Measurements from ENCODE around the gene FSTL4. TPM values are rescaled to one million over a fixed set of nuclear protein-coding genes. Genes with fewer than 3 reads are reported as not detected.

The FSTL4 gene
- total and polyA plus RNA-seq, 9 donors: 0.07 to 0.22 (median 0.15) TPM; not detected in 4

GRCh38 chr5:133333326-133334150, 278.8 kb downstream of the FSTL4 start:
- Histone ChIP-seq H3K4me1 (ENCODE audit: insufficient read depth) (no peaks in the 10 kb centered on the region), H3K4me3 (no peak overlapping the region), H3K36me3 (no peaks in the 10 kb centered on the region), H3K27me3 (no peaks in the 10 kb centered on the region), H3K27ac (no peak overlapping the region), H3K9me3 (no peaks in the 10 kb centered on the region)
- intact Hi-C loops (cut with DNase I): no loop called here
- TF ChIP-seq CTCF (IDR thresholded peaks at IDR 0.05) (no peak), EP300 (IDR thresholded peaks at IDR 0.05) (no peak), POLR2A (IDR thresholded peaks at IDR 0.05) (no peak)
- WGBS, 3 donors: 79% methylated on average over 11 of the region's 11 CpGs
- no peak for DNase-seq

- no peaks in the 10 kb centered on the region for H3K9me3 ChIP-seq
- TF ChIP-seq POLR2A (IDR thresholded peaks at IDR 0.05): no peak
- no peak overlapping the region for H3K27ac ChIP-seq
- H3K27me3 ChIP-seq: no peaks in the 10 kb centered on the region
- no peak overlapping the region for H3K4me3 ChIP-seq
- WGBS, 3 donors: 80 to 87% (median 86%) methylated on average over 5 of the region's 5 CpGs
- no peaks in the 10 kb centered on the region for H3K36me3 ChIP-seq
- no peak for DNase-seq
- intact Hi-C loops (cut with DNase I): no loop called here
- no peaks in the 10 kb centered on the region for H3K4me1 ChIP-seq (ENCODE audit: insufficient read depth)
Observed at GRCh38 chr5:133332439-133333024, 279.8 kb downstream of the FSTL4 start.

- no peak for DNase-seq
- H3K4me3 ChIP-seq: no peak overlapping the region
Observed at GRCh38 chr5:133331941-133332340, 280.4 kb downstream of the FSTL4 start.

GRCh38 chr5:133330956-133331355, 281.4 kb downstream of the FSTL4 start:
- Histone ChIP-seq H3K4me1 (ENCODE audit: insufficient read depth) (no peaks in the 10 kb centered on the region), H3K4me3 (no peak overlapping the region), H3K27ac (no peak overlapping the region), H3K27me3 (no peaks in the 10 kb centered on the region), H3K9me3 (no peaks in the 10 kb centered on the region), H3K36me3 (no peaks in the 10 kb centered on the region)
- DNase-seq: no peak
- no peak for TF ChIP-seq EP300 (IDR thresholded peaks at IDR 0.05)
- no peak for TF ChIP-seq POLR2A (IDR thresholded peaks at IDR 0.05)
- no peak for TF ChIP-seq CTCF (IDR thresholded peaks at IDR 0.05)
- 72 to 87% (median 77%) methylated on average over 5 of the region's 5 CpGs for WGBS, 3 donors
- intact Hi-C loops (cut with DNase I): no loop called here

More at GRCh38 chr5:133331941-133332340, 280.4 kb downstream of the FSTL4 start:
- H3K36me3 ChIP-seq: no peaks in the 10 kb centered on the region
- no peaks in the 10 kb centered on the region for H3K27me3 ChIP-seq
- WGBS, 3 donors: 31 to 63% (median 35%) methylated on average over 12 of the region's 12 CpGs
- H3K27ac ChIP-seq: no peak overlapping the region
- TF ChIP-seq EP300 (IDR thresholded peaks at IDR 0.05) (no peak), CTCF (IDR thresholded peaks at IDR 0.05) (no peak), POLR2A (IDR thresholded peaks at IDR 0.05) (no peak)
- no peaks in the 10 kb centered on the region for H3K4me1 ChIP-seq (ENCODE audit: insufficient read depth)
- intact Hi-C loops (cut with DNase I): no loop called here
- H3K9me3 ChIP-seq: no peaks in the 10 kb centered on the region

- H3K9me3 ChIP-seq: no peaks in the 10 kb centered on the region
- no peaks in the 10 kb centered on the region for H3K27me3 ChIP-seq
- H3K27ac ChIP-seq: no peak overlapping the region
- H3K4me1 ChIP-seq (ENCODE audit: insufficient read depth): no peaks in the 10 kb centered on the region
- intact Hi-C loops (cut with DNase I): no loop called here
- 83 to 89% (median 86%) methylated on average over 11 of the region's 11 CpGs for WGBS, 3 donors
- H3K4me3 ChIP-seq: no peak overlapping the region
- TF ChIP-seq EP300 (IDR thresholded peaks at IDR 0.05) (no peak), CTCF (IDR thresholded peaks at IDR 0.05) (no peak), POLR2A (IDR thresholded peaks at IDR 0.05) (no peak)
- no peaks in the 10 kb centered on the region for H3K36me3 ChIP-seq
- DNase-seq: no peak
Observed at GRCh38 chr5:133328800-133329199, 283.5 kb downstream of the FSTL4 start.

Measured in ovary (tissue), 9 donors.